Measurements from ENCODE around the gene TACC2. TPM values are rescaled to one million over a fixed set of nuclear protein-coding genes. Genes with fewer than 3 reads are reported as not detected.

Gene TACC2
- total and polyA plus RNA-seq, 8 donors, result 29.0 to 102 (median 52.9) TPM

DNA sequence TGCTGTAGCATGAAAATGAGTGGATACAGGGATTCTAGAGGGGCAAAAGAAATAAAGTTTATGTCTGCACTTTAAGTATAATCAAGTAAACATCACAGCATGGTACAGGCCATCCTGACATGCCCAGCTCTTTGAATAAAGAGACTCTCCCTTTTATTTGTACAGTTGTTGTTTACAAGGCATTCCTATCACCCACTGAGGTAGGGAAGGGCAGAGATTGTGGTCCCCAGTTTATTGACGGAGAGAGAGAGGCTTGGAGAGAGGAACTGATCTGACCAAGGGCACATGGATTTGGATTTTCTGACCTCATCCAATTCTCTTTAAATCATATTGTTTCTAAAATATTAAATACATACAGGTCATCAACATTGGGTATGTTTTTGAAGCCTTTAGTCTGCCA lies 53.9 kb downstream of the TACC2 start:
- no peaks in the 10 kb centered on the region for H3K9me3 ChIP-seq
- no peaks in the 10 kb centered on the region for H3K36me3 ChIP-seq
- WGBS, 5 donors, result 44 to 76% (median 56%) methylated on average over 1 of the region's 1 CpG
- peaks cover 4 to 42% (median 18%) of the 10 kb centered on the region in 4 donors for H3K4me1 ChIP-seq
- intact Hi-C loops (cut with DNase I; ENCODE audit: low total_unique reads), result no loop called here
- H3K4me3 ChIP-seq, result no peak overlapping the region
- DNase-seq, result no peak
- H3K27me3 ChIP-seq, result no peaks in the 10 kb centered on the region
- TF ChIP-seq CTCF (IDR thresholded peaks at IDR 0.05) (no peak), POLR2AphosphoS5 (IDR thresholded peaks at IDR 0.05) (no peak), EP300 (IDR thresholded peaks at IDR 0.05) (no peak), POLR2A (IDR thresholded peaks at IDR 0.05) (no peak)
- peak overlapping the region in 2 of 5 donors; percentile 28 to 79 for H3K27ac ChIP-seq

DNA sequence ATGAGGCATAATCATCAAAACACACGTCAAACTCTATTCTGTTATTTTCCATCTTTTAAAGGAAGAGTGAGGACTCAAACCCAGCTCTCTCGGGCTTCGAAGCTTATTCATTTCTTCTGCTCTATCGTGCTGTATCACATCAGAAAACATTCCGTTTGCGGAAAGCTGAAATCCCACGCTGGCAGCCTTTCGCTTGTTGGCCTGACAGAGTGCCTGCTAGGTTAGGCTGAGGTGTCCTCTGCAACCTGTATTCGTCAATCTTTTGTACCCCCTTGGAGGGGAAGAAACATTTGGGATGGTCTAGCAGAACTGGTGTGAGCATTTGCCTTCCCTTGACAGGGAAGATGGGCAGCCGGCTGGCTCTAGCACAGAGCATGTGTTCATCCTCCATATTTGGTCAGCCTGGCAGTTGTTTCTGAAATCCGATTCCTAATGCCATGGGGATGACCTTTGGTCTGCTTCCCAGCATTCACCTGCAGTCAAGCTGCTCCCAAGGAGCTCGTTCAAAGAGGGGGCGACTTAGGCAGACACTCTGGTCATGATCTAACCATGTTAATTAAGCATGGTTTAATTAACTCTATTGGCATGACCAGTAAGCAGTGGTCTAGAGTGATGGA lies 55.2 kb downstream of the TACC2 start:
- Histone ChIP-seq H3K36me3 (no peaks in the 10 kb centered on the region), H3K9me3 (no peaks in the 10 kb centered on the region), H3K4me3 (no peak overlapping the region), H3K4me1 (peaks cover 4 to 44% (median 16%) of the 10 kb centered on the region in 4 donors), H3K27me3 (no peaks in the 10 kb centered on the region), H3K27ac (peak overlapping the region in 4 of 5 donors; percentile 16 to 79 (median 53))
- WGBS, 5 donors, result 45 to 62% (median 55%) methylated on average over 13 of the region's 13 CpGs
- intact Hi-C loops (cut with DNase I; ENCODE audit: low total_unique reads), result no loop called here
- TF ChIP-seq POLR2AphosphoS5 (IDR thresholded peaks at IDR 0.05), result peak in 1 of 3 donors; percentile 13
- no peak for TF ChIP-seq EP300 (IDR thresholded peaks at IDR 0.05)
- peak in 1 of 2 donors; percentile 82 for DNase-seq

DNA sequence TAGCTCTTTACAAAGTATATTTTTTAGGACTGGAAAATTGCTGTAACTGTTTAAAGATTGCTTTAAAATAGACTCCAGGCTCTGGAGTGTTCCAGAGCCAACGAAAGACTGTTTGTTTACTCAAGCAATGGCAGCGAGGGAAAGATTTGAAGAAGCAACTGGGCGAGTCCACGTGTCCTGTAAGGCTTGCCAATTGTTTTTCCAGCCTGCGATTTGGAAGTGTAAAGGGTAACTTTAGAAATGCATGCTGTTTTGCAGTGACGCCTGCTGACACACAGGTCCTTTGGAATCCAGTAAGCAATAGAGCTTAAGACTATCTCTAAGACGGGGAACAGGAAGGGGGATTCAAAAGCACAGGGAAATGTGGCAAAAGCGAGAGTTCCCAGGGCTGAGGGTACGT lies 55.8 kb downstream of the TACC2 start:
- TF ChIP-seq POLR2A (IDR thresholded peaks at IDR 0.05) (no peak), POLR2AphosphoS5 (IDR thresholded peaks at IDR 0.05) (peak in 2 of 3 donors; percentile 30 to 75), EP300 (IDR thresholded peaks at IDR 0.05) (no peak), CTCF (IDR thresholded peaks at IDR 0.05) (no peak)
- Histone ChIP-seq H3K9me3 (no peaks in the 10 kb centered on the region), H3K27ac (peak overlapping the region in 3 of 5 donors; percentile 35 to 79 (median 71)), H3K36me3 (no peaks in the 10 kb centered on the region), H3K27me3 (no peaks in the 10 kb centered on the region), H3K4me3 (peak overlapping the region in 1 of 4 donors; percentile 7), H3K4me1 (peaks cover 4 to 45% (median 16%) of the 10 kb centered on the region in 4 donors)
- peak in 1 of 2 donors; percentile 80 for DNase-seq
- intact Hi-C loops (cut with DNase I; ENCODE audit: low total_unique reads), result no loop called here
- 20 to 31% (median 24%) methylated on average over 9 of the region's 9 CpGs for WGBS, 5 donors

- Histone ChIP-seq H3K27me3 (no peaks in the 10 kb centered on the region), H3K36me3 (no peaks in the 10 kb centered on the region), H3K27ac (peak overlapping the region in 2 of 5 donors; percentile 71 to 79), H3K4me1 (peaks cover 4 to 50% (median 18%) of the 10 kb centered on the region in 4 donors), H3K9me3 (no peaks in the 10 kb centered on the region), H3K4me3 (peak overlapping the region in 1 of 4 donors; percentile 7)
- TF ChIP-seq EP300 (IDR thresholded peaks at IDR 0.05) (no peak), CTCF (IDR thresholded peaks at IDR 0.05) (no peak), POLR2A (IDR thresholded peaks at IDR 0.05) (no peak), POLR2AphosphoS5 (IDR thresholded peaks at IDR 0.05) (no peak)
- WGBS, 5 donors, result 77 to 90% (median 82%) methylated on average over 5 of the region's 5 CpGs
- intact Hi-C loops (cut with DNase I; ENCODE audit: low total_unique reads), result no loop called here
- DNase-seq, result no peak
Observed at GRCh38 chr10:122045212-122045611, 56.2 kb downstream of the TACC2 start.

GRCh38 chr10:122047560-122047959 lies 58.6 kb downstream of the TACC2 start:
- TF ChIP-seq CTCF (IDR thresholded peaks at IDR 0.05) (no peak), POLR2A (IDR thresholded peaks at IDR 0.05) (no peak), EP300 (IDR thresholded peaks at IDR 0.05) (no peak), POLR2AphosphoS5 (IDR thresholded peaks at IDR 0.05) (no peak)
- 72 to 91% (median 85%) methylated on average over 3 of the region's 3 CpGs for WGBS, 5 donors
- DNase-seq, result no peak
- no peaks in the 10 kb centered on the region for H3K27me3 ChIP-seq
- H3K4me3 ChIP-seq, result no peak overlapping the region
- peaks cover 12 to 66% (median 32%) of the 10 kb centered on the region in 4 donors for H3K4me1 ChIP-seq
- H3K9me3 ChIP-seq, result no peaks in the 10 kb centered on the region
- intact Hi-C loops (cut with DNase I; ENCODE audit: low total_unique reads), result no loop called here
- no peaks in the 10 kb centered on the region for H3K36me3 ChIP-seq
- H3K27ac ChIP-seq, result peak overlapping the region in 2 of 5 donors; percentile 35 to 60
